Adrenal gland (tissue), 5 donors: ENCODE results near the gene DNAJC11.

Experiments
- CTCF ChIP-seq, 6 experiments: fragments of 450-650 bp in 4 of 6; fragments of 200-600 bp in 2 of 6; sonication (generic) in 1 of 6; IDR thresholded peaks; 1 replicate in 5 of 6; 2 replicates in 1 of 6; pipeline versions ENCODE4 v1.5.1 to v1.8.0; 2016 to 2021; ENCODE audit warnings: antibody characterized with exemption in 6 of 6, mild to moderate bottlenecking in 2 of 6, moderate library complexity in 1 of 6
- POLR2A ChIP-seq, 2 donors: fragments of 450-650 bp; IDR thresholded peaks; one replicate each; pipeline ENCODE4 v1.6.1; 2017; ENCODE audit warnings: antibody characterized with exemption in 2 of 2, mild to moderate bottlenecking in 2 of 2, moderate library complexity in 1 of 2
- donor health status: DM: no; HTN: no; CAD: no.

GRCh38 chr1:6683434-6683833 lies 18.2 kb downstream of the DNAJC11 start:
- no peak for TF ChIP-seq POLR2A (IDR thresholded peaks at IDR 0.05)
- TF ChIP-seq CTCF (IDR thresholded peaks at IDR 0.05) = no peak
